ENCODE measurements around the gene TUBB6. TPM values are rescaled to one million over a fixed set of nuclear protein-coding genes. Genes with fewer than 3 reads are reported as not detected.

TUBB6 gene
- total RNA-seq, 4 donors from 2014 or later, result 599 to 1,574 (median 1,002) TPM

GRCh38 chr18:12359515-12359927, 51.5 kb downstream of the TUBB6 start:
- H3K27ac ChIP-seq (replicated peaks in 1 of 4), result no peak overlapping the region
- no peaks in the 10 kb centered on the region for H3K9me3 ChIP-seq
- 92% methylated on average over 5 of the region's 5 CpGs for WGBS
- no peaks in the 10 kb centered on the region for H3K27me3 ChIP-seq
- H3K4me1 ChIP-seq, result peaks cover 11 to 32% (median 15%) of the 10 kb centered on the region in 4 donors
- no peak for DNase-seq (ENCODE audit: extremely low spot score)
- no peak overlapping the region for H3K4me3 ChIP-seq
- intact Hi-C loops (cut with DNase I), result no loop called here
- peaks cover 50 to 99% (median 85%) of the 10 kb centered on the region in 4 donors for H3K36me3 ChIP-seq
- no peak for TF ChIP-seq CTCF (IDR thresholded peaks at IDR 0.05)
- no peak for TF ChIP-seq EP300 (IDR thresholded peaks at IDR 0.05)
- no peak for TF ChIP-seq POLR2AphosphoS5 (IDR thresholded peaks at IDR 0.05)
- no peak for TF ChIP-seq POLR2A (IDR thresholded peaks at IDR 0.05; ENCODE audit: low read depth)

- no peaks in the 10 kb centered on the region for H3K9me3 ChIP-seq
- H3K27me3 ChIP-seq, result no peaks in the 10 kb centered on the region
- peaks cover 11 to 46% (median 15%) of the 10 kb centered on the region in 4 donors for H3K4me1 ChIP-seq
- no peak for DNase-seq (ENCODE audit: extremely low spot score)
- 70% methylated on average over 3 of the region's 3 CpGs for WGBS
- H3K4me3 ChIP-seq, result no peak overlapping the region
- intact Hi-C loops (cut with DNase I), result no loop called here
- H3K36me3 ChIP-seq, result peaks cover 41 to 99% (median 84%) of the 10 kb centered on the region in 4 donors
- TF ChIP-seq CTCF (IDR thresholded peaks at IDR 0.05), result no peak
- H3K27ac ChIP-seq (replicated peaks in 1 of 4), result no peak overlapping the region
Observed at GRCh38 chr18:12361770-12362378, 53.8 kb downstream of the TUBB6 start.

GRCh38 chr18:12362473-12363174, 54.6 kb downstream of the TUBB6 start:
- 64% methylated on average over 10 of the region's 11 CpGs for WGBS
- intact Hi-C loops (cut with DNase I), result no loop called here
- H3K4me3 ChIP-seq, result no peak overlapping the region
- no peak for TF ChIP-seq POLR2AphosphoS5 (IDR thresholded peaks at IDR 0.05)
- TF ChIP-seq CTCF (IDR thresholded peaks at IDR 0.05), result no peak
- TF ChIP-seq POLR2A (IDR thresholded peaks at IDR 0.05; ENCODE audit: low read depth), result no peak
- TF ChIP-seq EP300 (IDR thresholded peaks at IDR 0.05), result no peak
- H3K27me3 ChIP-seq, result no peaks in the 10 kb centered on the region
- peaks cover 13 to 50% (median 17%) of the 10 kb centered on the region in 4 donors for H3K4me1 ChIP-seq
- H3K36me3 ChIP-seq, result peaks cover 44 to 99% (median 87%) of the 10 kb centered on the region in 4 donors
- H3K27ac ChIP-seq (replicated peaks in 1 of 4), result no peak overlapping the region
- DNase-seq (ENCODE audit: extremely low spot score), result no peak
- H3K9me3 ChIP-seq, result no peaks in the 10 kb centered on the region

- 96% methylated on average over 6 of the region's 8 CpGs for WGBS
- no peak for TF ChIP-seq POLR2AphosphoS5 (IDR thresholded peaks at IDR 0.05)
- TF ChIP-seq EP300 (IDR thresholded peaks at IDR 0.05), result no peak
- no peak for TF ChIP-seq CTCF (IDR thresholded peaks at IDR 0.05)
- intact Hi-C loops (cut with DNase I), result no loop called here
- Histone ChIP-seq H3K9me3 (no peaks in the 10 kb centered on the region), H3K4me1 (peaks cover 13 to 51% (median 17%) of the 10 kb centered on the region in 4 donors), H3K4me3 (no peak overlapping the region), H3K27me3 (no peaks in the 10 kb centered on the region), H3K27ac (replicated peaks in 1 of 4) (no peak overlapping the region), H3K36me3 (peaks cover 41 to 88% (median 76%) of the 10 kb centered on the region in 4 donors)
- no peak for DNase-seq (ENCODE audit: extremely low spot score)
Observed at GRCh38 chr18:12366379-12366778, 58.3 kb downstream of the TUBB6 start.

Data from esophagus muscularis mucosa (tissue), 4 donors.